Endothelial cell of umbilical vein (primary cell): Measurements from ENCODE around the gene ALPL. TPM values are rescaled to one million over a fixed set of nuclear protein-coding genes. Genes with fewer than 3 reads are reported as not detected.

Experiments
- BruUV-seq: library from RNA; stranded (reverse); fragments of 400-500 nt; replicated peaks from 2 replicates; lab custom pipeline; 2021; lab: Mats Ljungman, UMichigan
- CTCF ChIA-PET: fragments of 300-600, 350-600 bp; sonication (Branson Sonifier 250); formaldehyde crosslinking; loops from one replicate; lab custom pipeline; 2021; ENCODE audit warnings: antibody characterized with exemption, inconsistent platforms; lab: Charles Lee
- POLR2A ChIA-PET: fragments of 300-600, 350-600 bp; sonication (Branson Sonifier 250); formaldehyde crosslinking; loops from one replicate; lab custom pipeline; 2021; ENCODE audit warnings: antibody characterized with exemption, inconsistent platforms; lab: Charles Lee
- DNase-seq: peaks from one replicate; pipeline ENCODE4 v3.0.0-alpha.2; 2011; ENCODE audit warnings: low read depth, low spot score
- FAIRE-seq: peaks from 2 replicates; lab custom pipeline; 2011; peaks lifted over from hg19 to GRCh38; lab: Jason Lieb, UNC
- H2AFZ ChIP-seq: 2 replicates; pipeline ENCODE4 v1.6.0; 2012; ENCODE audit warnings: low read depth, low read length, control low read depth, inconsistent platforms
- H3K27ac ChIP-seq: 2 replicates; pipeline ENCODE4 v1.5.1; 2011; ENCODE audit warnings: low read depth, mild to moderate bottlenecking, control low read depth, low read length, moderate library complexity; ENCODE audit not compliant: insufficient read depth
- H3K27me3 ChIP-seq, 2 experiments: 2 replicates each; pipeline versions ENCODE4 v1.6.0 to v1.6.1; 2011; ENCODE audit warnings: low read length in 2 of 2, mixed read lengths in 1 of 2; ENCODE audit not compliant: control insufficient read depth in 2 of 2, insufficient read depth in 2 of 2
- H3K36me3 ChIP-seq, 2 experiments: 2 replicates in 1 of 2; 3 replicates in 1 of 2; pipeline ENCODE4 v1.5.1; 2011; ENCODE audit warnings: low read length in 2 of 2, mild to moderate bottlenecking in 1 of 2, moderate library complexity in 1 of 2; ENCODE audit not compliant: control insufficient read depth in 2 of 2, insufficient read depth in 2 of 2; ENCODE audit errors: extremely low read depth in 1 of 2
- H3K4me1 ChIP-seq: 3 replicates; pipeline ENCODE4 v1.5.1; 2011; ENCODE audit warnings: mild to moderate bottlenecking, low read length; ENCODE audit not compliant: control insufficient read depth, insufficient read depth; ENCODE audit errors: extremely low read depth
- H3K4me2 ChIP-seq: 2 replicates; pipeline ENCODE4 v1.6.1; 2011; ENCODE audit warnings: low read length, control low read depth, mixed read lengths; ENCODE audit not compliant: insufficient read depth
- H3K4me3 ChIP-seq, 3 experiments: fragments of 200-600 bp in 1 of 3; sonication (generic), shearing (Covaris generic) in 1 of 3; replicated peaks in 1 of 3; 2 replicates each; pipeline ENCODE4 v1.5.1; 2011 to 2016; ENCODE audit warnings: control low read depth in 3 of 3, low read length in 3 of 3, mild to moderate bottlenecking in 2 of 3, inconsistent platforms in 1 of 3, low read depth in 1 of 3, moderate library complexity in 1 of 3; ENCODE audit not compliant: insufficient read depth in 1 of 3
- H3K79me2 ChIP-seq: 2 replicates; pipeline ENCODE4 v1.6.0; 2012; ENCODE audit warnings: low read length, inconsistent platforms; ENCODE audit not compliant: control insufficient read depth, insufficient read depth
- H3K9ac ChIP-seq: replicated peaks from 2 replicates; pipeline ENCODE3; 2011; ENCODE audit warnings: low read length, control low read depth; ENCODE audit not compliant: insufficient read depth; ENCODE audit errors: extremely low read depth
- H3K9me1 ChIP-seq: replicated peaks from 3 replicates; pipeline ENCODE4 v1.6.0; 2011; ENCODE audit warnings: mild to moderate bottlenecking, low read length; ENCODE audit not compliant: control insufficient read depth, insufficient read depth; ENCODE audit errors: extremely low read depth
- H3K9me3 ChIP-seq: replicated peaks from 2 replicates; pipeline ENCODE4 v1.5.1; 2012; ENCODE audit warnings: low read length, inconsistent platforms; ENCODE audit not compliant: control insufficient read depth, insufficient read depth
- H4K20me1 ChIP-seq: replicated peaks from 2 replicates; pipeline ENCODE3; 2011; ENCODE audit warnings: mild to moderate bottlenecking, low read length; ENCODE audit not compliant: control insufficient read depth, insufficient read depth; ENCODE audit errors: extremely low read depth
- EZH2 ChIP-seq: IDR thresholded peaks from 2 replicates; pipeline ENCODE4 v1.6.1; 2012; ENCODE audit warnings: borderline replicate concordance, low read depth, mild to moderate bottlenecking, moderate library complexity, low read length, inconsistent platforms; ENCODE audit not compliant: severe bottlenecking
- FOS ChIP-seq: IDR thresholded peaks from 2 replicates; pipeline ENCODE4 v1.6.1; 2011; ENCODE audit warnings: mild to moderate bottlenecking, low read length, moderate library complexity, borderline replicate concordance; ENCODE audit not compliant: insufficient read depth
- GATA2 ChIP-seq: IDR thresholded peaks from 2 replicates; pipeline ENCODE4 v1.7.0; 2011; ENCODE audit warnings: low read depth, mild to moderate bottlenecking, moderate library complexity, mixed read lengths, low read length; ENCODE audit not compliant: insufficient read length, insufficient read depth
- JUN ChIP-seq: IDR thresholded peaks from 2 replicates; pipeline ENCODE4 v1.6.1; 2011; ENCODE audit warnings: borderline replicate concordance, low read depth; ENCODE audit not compliant: insufficient read length, insufficient read depth
- MYC ChIP-seq: IDR thresholded peaks from one replicate; pipeline ENCODE4 v1.6.1; 2011; ENCODE audit warnings: mild to moderate bottlenecking, low read depth, low read length
- POLR2A ChIP-seq: IDR thresholded peaks from 2 replicates; pipeline ENCODE4 v1.6.1; 2012; ENCODE audit warnings: low read depth, mild to moderate bottlenecking, control low read depth, low read length
- POLR2AphosphoS5 ChIP-seq: IDR thresholded peaks from 2 replicates; pipeline ENCODE4 v1.6.1; 2012; ENCODE audit warnings: low read depth, mild to moderate bottlenecking, control low read depth, low read length, moderate library complexity; ENCODE audit not compliant: insufficient read depth
- dilution Hi-C: fragments of 300-500 bp; cut with MboI; formaldehyde crosslinking; loops from one replicate; pipeline ENCODE4 v1.15.0; 2019; ENCODE audit warnings: low sequenced_read_pairs; ENCODE audit not compliant: extremely low pct_ligation_motif_present
- intact Hi-C: fragments of 100-400 bp; cut with micrococcal nuclease; formaldehyde crosslinking; loops from one replicate; pipeline ENCODE4 v1.10.0; 2022
- polyA plus RNA-seq, 4 experiments: library from polyadenylated mRNA; depleted of rRNA in 3 of 4; stranded (reverse) in 3 of 4; unstranded in 1 of 4; fragments of >200 nt; gene quantifications; 2 replicates each; pipeline versions ENCODE4 v1.2.1 to v1.2.3, GENCODE V29; 2011 to 2012; ENCODE audit warnings: missing spikeins in 1 of 4
- total RNA-seq: library from RNA; stranded (reverse); gene quantifications from 2 replicates; pipeline ENCODE4 v1.2.3, GENCODE V29; 2021
- TF ChIP-seq, protein P1 (sequence below), 2 donors: IDR thresholded peaks; 1 replicate in 1 of 2; 2 replicates in 1 of 2; pipeline ENCODE4 v1.5.1; 2011; ENCODE audit warnings: low read length in 2 of 2, mild to moderate bottlenecking in 2 of 2, moderate library complexity in 2 of 2, control low read depth in 1 of 2, inconsistent platforms in 1 of 2, low read depth in 1 of 2; ENCODE audit not compliant: insufficient read depth in 1 of 2; ENCODE audit errors: extremely low read depth in 1 of 2
- TF ChIP-seq, protein P2 (sequence below): IDR thresholded peaks from 2 replicates; pipeline ENCODE4 v1.6.1; 2011; ENCODE audit not compliant: insufficient read depth, insufficient read length

The ALPL gene
- total and polyA plus RNA-seq, 2 donors (not counting 3 experiments of a cell fraction or from before 2014, with no cell fraction given), result 0.38 to 0.92 TPM

DNA sequence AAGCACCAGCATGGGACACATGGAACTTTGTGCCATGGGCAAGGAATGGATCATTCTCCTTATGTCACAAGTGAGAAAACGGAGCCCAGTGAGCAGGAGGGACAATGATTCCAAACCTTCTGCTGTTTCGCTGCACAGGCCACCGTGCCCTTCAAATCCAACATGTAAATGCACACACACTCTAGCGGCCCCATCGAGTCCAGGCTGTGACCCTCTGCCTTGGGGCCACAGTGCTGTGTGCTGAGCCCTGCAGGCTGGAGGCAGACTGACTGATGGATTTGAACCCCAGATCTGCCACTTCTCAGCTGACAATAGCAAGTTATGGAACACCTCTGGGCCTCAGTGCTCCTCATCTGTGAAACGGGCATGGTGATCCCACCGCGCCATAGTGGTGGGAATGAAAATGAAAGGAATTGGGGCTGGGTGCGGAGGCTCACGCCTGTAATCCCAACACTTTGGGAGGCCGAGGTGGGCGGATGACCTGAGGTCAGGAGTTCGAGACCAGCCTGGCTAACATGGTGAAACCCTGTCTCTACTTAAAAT lies 63.6 kb downstream of the ALPL start:
- Histone ChIP-seq H3K79me2 (no peaks in the 10 kb centered on the region), H3K4me3 (no peak overlapping the region), H3K27ac (no peak overlapping the region), H3K27me3 (peaks cover 0 to 6% of the 10 kb centered on the region in 2 experiments), H2AFZ (no peak overlapping the region), H3K9ac (no peak overlapping the region), H3K9me1 (no peaks in the 10 kb centered on the region), H3K4me2 (no peak overlapping the region), H4K20me1 (no peaks in the 10 kb centered on the region), H3K4me1 (peaks cover 17% of the 10 kb centered on the region), H3K9me3 (no peaks in the 10 kb centered on the region), H3K36me3 (no peaks in the 10 kb centered on the region)
- intact Hi-C loops (loop anchor here (10.0 kb wide), 1 partner anchor 318 kb away; no protein-coding TSS in a partner anchor), dilution Hi-C loops (no loop called here)
- BruUV-seq, result no TSS peak
- ChIA-PET POLR2A (no interaction called here), CTCF (interaction anchor here (1.1 kb wide), 1 partner anchor 202 kb away, joined by 11 read pairs; no protein-coding TSS in a partner anchor)
- FAIRE-seq (no peak), DNase-seq (no peak)
- no peak for TF ChIP-seq EZH2
- TF ChIP-seq MYC, result no peak
- TF ChIP-seq FOS, result no peak
- TF ChIP-seq GATA2, result no peak
- TF ChIP-seq, protein P1, sequence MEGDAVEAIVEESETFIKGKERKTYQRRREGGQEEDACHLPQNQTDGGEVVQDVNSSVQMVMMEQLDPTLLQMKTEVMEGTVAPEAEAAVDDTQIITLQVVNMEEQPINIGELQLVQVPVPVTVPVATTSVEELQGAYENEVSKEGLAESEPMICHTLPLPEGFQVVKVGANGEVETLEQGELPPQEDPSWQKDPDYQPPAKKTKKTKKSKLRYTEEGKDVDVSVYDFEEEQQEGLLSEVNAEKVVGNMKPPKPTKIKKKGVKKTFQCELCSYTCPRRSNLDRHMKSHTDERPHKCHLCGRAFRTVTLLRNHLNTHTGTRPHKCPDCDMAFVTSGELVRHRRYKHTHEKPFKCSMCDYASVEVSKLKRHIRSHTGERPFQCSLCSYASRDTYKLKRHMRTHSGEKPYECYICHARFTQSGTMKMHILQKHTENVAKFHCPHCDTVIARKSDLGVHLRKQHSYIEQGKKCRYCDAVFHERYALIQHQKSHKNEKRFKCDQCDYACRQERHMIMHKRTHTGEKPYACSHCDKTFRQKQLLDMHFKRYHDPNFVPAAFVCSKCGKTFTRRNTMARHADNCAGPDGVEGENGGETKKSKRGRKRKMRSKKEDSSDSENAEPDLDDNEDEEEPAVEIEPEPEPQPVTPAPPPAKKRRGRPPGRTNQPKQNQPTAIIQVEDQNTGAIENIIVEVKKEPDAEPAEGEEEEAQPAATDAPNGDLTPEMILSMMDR (IDR thresholded peaks at IDR 0.05; ENCODE audit: extremely low read depth in 1 of 2, insufficient read depth in 1 of 2, low read depth in 1 of 2, low read length in 2 of 2), result no peak
- no peak for TF ChIP-seq POLR2AphosphoS5
- TF ChIP-seq JUN, result no peak
- TF ChIP-seq, protein P2, sequence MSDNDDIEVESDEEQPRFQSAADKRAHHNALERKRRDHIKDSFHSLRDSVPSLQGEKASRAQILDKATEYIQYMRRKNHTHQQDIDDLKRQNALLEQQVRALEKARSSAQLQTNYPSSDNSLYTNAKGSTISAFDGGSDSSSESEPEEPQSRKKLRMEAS, result no peak
- no peak for TF ChIP-seq POLR2A
